ENCODE results near the gene ACSL4. TPM values are rescaled to one million over a fixed set of nuclear protein-coding genes. Genes with fewer than 3 reads are reported as not detected.

ACSL4 gene
- total RNA-seq, 6 donors from 2014 or later = 53.2 to 156 (median 106) TPM

DNA sequence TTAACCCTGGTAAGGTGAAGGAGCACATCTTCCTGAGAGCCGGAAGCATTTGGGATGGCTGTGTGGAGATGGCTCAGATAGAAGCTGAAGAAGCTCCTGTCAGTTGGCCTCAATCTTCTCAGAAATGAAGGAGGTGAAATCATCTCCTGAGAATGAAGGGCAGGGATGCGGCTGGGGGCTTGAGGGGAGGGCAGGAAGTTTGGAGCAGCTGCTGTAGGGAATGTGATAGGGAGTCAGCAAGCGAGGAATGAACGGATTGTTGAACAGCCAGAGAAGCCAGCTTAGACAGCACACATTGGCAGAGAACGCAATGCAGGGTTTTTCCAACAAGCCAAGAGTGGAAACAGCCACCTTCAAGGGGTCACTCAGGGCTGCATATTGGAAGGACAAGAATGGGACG is 118.1 kb downstream of the ACSL4 start:
- no peak for ATAC-seq (ENCODE audit: low FRiP score in 2 of 2)
- Histone ChIP-seq H3K27me3 (no peaks in the 10 kb centered on the region), H3K9me3 (no peaks in the 10 kb centered on the region), H3K4me1 (no peaks in the 10 kb centered on the region), H3K27ac (no peak overlapping the region), H3K4me3 (no peak overlapping the region), H3K36me3 (no peaks in the 10 kb centered on the region)
- TF ChIP-seq POLR2AphosphoS5 (IDR thresholded peaks at IDR 0.05) (no peak), CTCF (IDR thresholded peaks at IDR 0.05) (no peak), POLR2A (IDR thresholded peaks at IDR 0.05) (no peak), EP300 (IDR thresholded peaks at IDR 0.05) (no peak)
- WGBS, 2 donors = 76 to 80% methylated on average over 6 of the region's 6 CpGs
- no peak for DNase-seq

DNA sequence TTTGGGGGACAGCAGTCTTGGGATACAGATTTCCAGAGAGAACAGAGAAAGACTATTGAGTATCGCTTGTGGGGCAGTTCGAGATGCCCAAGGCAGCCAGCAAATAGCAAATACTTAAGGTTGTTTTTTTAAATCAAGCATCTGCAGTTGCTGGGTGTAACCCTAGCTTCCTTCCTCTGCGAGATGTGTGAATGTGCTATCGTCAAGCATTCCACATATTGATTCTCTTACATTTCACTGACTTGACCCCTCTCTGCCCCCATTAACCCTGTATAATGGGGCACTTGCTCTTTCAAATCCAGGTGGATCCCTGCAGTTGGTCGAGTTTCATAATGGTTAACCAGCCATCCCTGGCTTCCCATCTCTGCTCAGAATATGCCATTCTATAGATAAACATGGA is 131.6 kb downstream of the ACSL4 start:
- H3K36me3 ChIP-seq = no peaks in the 10 kb centered on the region
- H3K9me3 ChIP-seq = peaks cover 0 to 5% (median 0%) of the 10 kb centered on the region in 4 donors
- no peaks in the 10 kb centered on the region for H3K4me1 ChIP-seq
- H3K4me3 ChIP-seq = no peak overlapping the region
- 49 to 55% methylated on average over 5 of the region's 5 CpGs for WGBS, 2 donors
- no peak overlapping the region for H3K27ac ChIP-seq
- TF ChIP-seq EP300 (IDR thresholded peaks at IDR 0.05) = no peak
- no peak for TF ChIP-seq POLR2AphosphoS5 (IDR thresholded peaks at IDR 0.05)
- no peak for TF ChIP-seq CTCF (IDR thresholded peaks at IDR 0.05)
- TF ChIP-seq POLR2A (IDR thresholded peaks at IDR 0.05) = no peak
- no peak for DNase-seq
- no peaks in the 10 kb centered on the region for H3K27me3 ChIP-seq
- ATAC-seq (ENCODE audit: low FRiP score in 2 of 2) = no peak

DNA sequence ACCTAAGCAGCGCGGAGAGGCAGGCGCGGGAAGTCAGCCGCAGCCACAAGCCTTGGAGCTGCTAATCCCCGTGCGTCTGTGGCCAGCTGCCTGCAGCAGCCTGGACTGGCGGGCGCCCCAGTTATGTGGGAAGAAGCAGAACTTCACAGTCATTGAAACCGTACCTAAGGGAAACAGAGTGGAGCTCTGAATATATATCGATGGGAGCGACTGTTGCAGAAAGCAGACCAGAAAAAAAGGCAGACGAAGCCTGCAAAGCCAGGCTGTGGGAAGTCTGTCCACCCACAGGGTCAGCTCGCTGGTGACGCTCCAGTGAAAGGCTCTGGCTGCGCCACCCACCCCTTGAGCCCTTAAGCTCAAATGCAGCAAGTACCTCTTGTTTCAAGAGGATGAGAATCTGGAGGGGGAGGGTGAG is 132.8 kb downstream of the ACSL4 start:
- Histone ChIP-seq H3K4me3 (no peak overlapping the region), H3K4me1 (no peaks in the 10 kb centered on the region), H3K9me3 (no peaks in the 10 kb centered on the region), H3K27me3 (no peaks in the 10 kb centered on the region), H3K36me3 (no peaks in the 10 kb centered on the region), H3K27ac (no peak overlapping the region)
- ATAC-seq (ENCODE audit: low FRiP score in 2 of 2) (peak in 1 of 2 donors; percentile 52), DNase-seq (peak in 1 of 2 donors; percentile 45)
- no peak for TF ChIP-seq POLR2A (IDR thresholded peaks at IDR 0.05)
- TF ChIP-seq POLR2AphosphoS5 (IDR thresholded peaks at IDR 0.05) = no peak
- no peak for TF ChIP-seq EP300 (IDR thresholded peaks at IDR 0.05)
- TF ChIP-seq CTCF (IDR thresholded peaks at IDR 0.05) = no peak
- WGBS, 2 donors = 11 to 35% methylated on average over 16 of the region's 16 CpGs

- TF ChIP-seq CTCF (IDR thresholded peaks at IDR 0.05) = no peak
- no peak for TF ChIP-seq EP300 (IDR thresholded peaks at IDR 0.05)
- TF ChIP-seq POLR2A (IDR thresholded peaks at IDR 0.05) = no peak
- TF ChIP-seq POLR2AphosphoS5 (IDR thresholded peaks at IDR 0.05) = no peak
- Histone ChIP-seq H3K27ac (no peak overlapping the region), H3K4me1 (no peaks in the 10 kb centered on the region), H3K27me3 (no peaks in the 10 kb centered on the region), H3K9me3 (no peaks in the 10 kb centered on the region), H3K4me3 (no peak overlapping the region), H3K36me3 (no peaks in the 10 kb centered on the region)
- ATAC-seq (ENCODE audit: low FRiP score in 2 of 2) (no peak), DNase-seq (no peak)
- 68 to 83% methylated on average over 3 of the region's 3 CpGs for WGBS, 2 donors
Measured at GRCh38 chrX:109596015-109596414, 137.0 kb downstream of the ACSL4 start.

Small RNA genes lying within 50 kb of the gene (small RNA-seq; reads per million reads assigned to genes)
- 0 reads per million in 4 donors for gene AL118496.2
- gene RF00019 = 0 reads per million in 4 donors

Other genes with a start within 250 kb of the ACSL4 start
- gene NXT2, start 196.4 kb downstream of the ACSL4 start, total RNA-seq = 10 to 100 TPM in 1 of 6 donors, 1 to 10 TPM in 5; 2.1 to 10.7 (median 7.8) TPM
- 1 to 10 TPM in 2 of 6 donors, under 1 TPM in 3, not detected in 1; 0.44 to 3.4 (median 0.76) TPM for gene KCNE5, start 108.1 kb downstream of the ACSL4 start, total RNA-seq